HepG2 (cell line): ENCODE measurements around the gene E2F1. TPM values are rescaled to one million over a fixed set of nuclear protein-coding genes. Genes with fewer than 3 reads are reported as not detected.

Experiments
- CBX1 ChIP-seq: IDR thresholded peaks from one replicate; pipeline ENCODE4 v1.6.1; 2016; ENCODE audit warnings: antibody characterized with exemption, low read depth
- HNF4A ChIP-seq: sonication (generic); formaldehyde crosslinking; IDR thresholded peaks from 2 replicates; pipeline ENCODE4 v1.4.0; 2020; ENCODE audit warnings: missing genetic modification reagents
- MIER3 ChIP-seq: IDR thresholded peaks from 2 replicates; pipeline ENCODE4 v1.6.1; 2016; ENCODE audit warnings: missing compliant biosample characterization, borderline replicate concordance
- PAX8 ChIP-seq: sonication (generic); formaldehyde crosslinking; IDR thresholded peaks from 2 replicates; pipeline ENCODE4 v1.8.0; 2022; ENCODE audit warnings: mild to moderate bottlenecking, missing genetic modification reagents, borderline replicate concordance
- SIN3A ChIP-seq: IDR thresholded peaks from 2 replicates; pipeline ENCODE4 v1.6.1; 2011; ENCODE audit warnings: low read depth, mild to moderate bottlenecking, control low read depth, low read length, borderline replicate concordance
- SPEN ChIP-seq: sonication (generic); formaldehyde crosslinking; IDR thresholded peaks from 2 replicates; pipeline ENCODE4 v1.5.1; 2020; ENCODE audit warnings: low read depth, mild to moderate bottlenecking, missing genetic modification reagents
- ZNF432 ChIP-seq: sonication (generic); formaldehyde crosslinking; IDR thresholded peaks from 2 replicates; pipeline ENCODE4 v1.5.0; 2020; ENCODE audit warnings: missing genetic modification reagents, mild to moderate bottlenecking, borderline replicate concordance
- ZNF484 ChIP-seq: sonication (generic); formaldehyde crosslinking; IDR thresholded peaks from 2 replicates; pipeline ENCODE4 v1.5.1; 2020; ENCODE audit warnings: mild to moderate bottlenecking, low read depth, missing genetic modification reagents, borderline replicate concordance
- ZNF512B ChIP-seq: sonication (generic); formaldehyde crosslinking; IDR thresholded peaks from 2 replicates; pipeline ENCODE4 v1.5.1; 2020; ENCODE audit warnings: missing genetic modification reagents, mild to moderate bottlenecking, borderline replicate concordance
- ZNF781 ChIP-seq: sonication (generic); formaldehyde crosslinking; IDR thresholded peaks from 2 replicates; pipeline ENCODE4 v1.5.1; 2020; ENCODE audit warnings: borderline replicate concordance, mild to moderate bottlenecking, missing genetic modification reagents; ENCODE audit errors: not compliant biosample characterization
- polyA plus RNA-seq, 8 experiments: library from polyadenylated mRNA; depleted of rRNA in 3 of 8; stranded (reverse) in 7 of 8; unstranded in 1 of 8; fragments of >200 nt; fragmentation: Illumina TruSeq in 4 of 8; extraction: Trizol in 4 of 8; gene quantifications; 2 replicates each; pipeline versions ENCODE4 v1.2.1 to v1.2.3, GENCODE V29; 2011 to 2016; ENCODE audit warnings: low read depth in 4 of 8, missing spikeins in 1 of 8, mixed read lengths in 1 of 8; ENCODE audit not compliant: insufficient read depth in 1 of 8
- total RNA-seq, 5 experiments: library from RNA; depleted of rRNA; stranded (reverse); fragments of >200 nt; fragmentation: Illumina TruSeq; extraction: Trizol; gene quantifications; 2 replicates each; pipeline ENCODE4 v1.2.3, GENCODE V29; 2016; ENCODE audit warnings: low read depth in 1 of 5
- TF ChIP-seq, protein P1 (sequence below): IDR thresholded peaks from 2 replicates; pipeline ENCODE4 v1.6.1; 2012; ENCODE audit warnings: inconsistent platforms
- TF ChIP-seq, protein P2 (sequence below): sonication (generic); formaldehyde crosslinking; IDR thresholded peaks from 2 replicates; pipeline ENCODE4 v1.4.0; 2020; ENCODE audit warnings: missing genetic modification reagents
- TF ChIP-seq, protein P3 (sequence below): sonication (generic); formaldehyde crosslinking; IDR thresholded peaks from 2 replicates; pipeline ENCODE4 v1.8.0; 2022; ENCODE audit warnings: mild to moderate bottlenecking, missing genetic modification reagents
- TF ChIP-seq, protein P4 (sequence below): sonication (generic); formaldehyde crosslinking; IDR thresholded peaks from one replicate; pipeline ENCODE4 v1.5.1; 2020; ENCODE audit warnings: mild to moderate bottlenecking, missing genetic modification reagents; ENCODE audit errors: not compliant biosample characterization

E2F1 gene
- total and polyA plus RNA-seq, 2 of the 13 experiments (the other 11 are each of a cell fraction or from before 2014, with no cell fraction given): 25.5 to 39.4 TPM

- TF ChIP-seq SPEN (CRISPR knock-in tag): peak; percentile 73; the same call in 1 of the 2 replicates
- TF ChIP-seq CBX1: no peak
- peak; percentile 35 for TF ChIP-seq ZNF781 (CRISPR knock-in tag)
- peak; percentile 90 for TF ChIP-seq PAX8 (CRISPR knock-in tag)
- TF ChIP-seq, protein P1, sequence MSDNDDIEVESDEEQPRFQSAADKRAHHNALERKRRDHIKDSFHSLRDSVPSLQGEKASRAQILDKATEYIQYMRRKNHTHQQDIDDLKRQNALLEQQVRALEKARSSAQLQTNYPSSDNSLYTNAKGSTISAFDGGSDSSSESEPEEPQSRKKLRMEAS: peak; percentile 85
- TF ChIP-seq, protein P2, sequence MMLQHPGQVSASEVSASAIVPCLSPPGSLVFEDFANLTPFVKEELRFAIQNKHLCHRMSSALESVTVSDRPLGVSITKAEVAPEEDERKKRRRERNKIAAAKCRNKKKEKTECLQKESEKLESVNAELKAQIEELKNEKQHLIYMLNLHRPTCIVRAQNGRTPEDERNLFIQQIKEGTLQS (CRISPR knock-in tag): peak; percentile 4; the same call in 1 of the 2 replicates
- TF ChIP-seq, protein P3, sequence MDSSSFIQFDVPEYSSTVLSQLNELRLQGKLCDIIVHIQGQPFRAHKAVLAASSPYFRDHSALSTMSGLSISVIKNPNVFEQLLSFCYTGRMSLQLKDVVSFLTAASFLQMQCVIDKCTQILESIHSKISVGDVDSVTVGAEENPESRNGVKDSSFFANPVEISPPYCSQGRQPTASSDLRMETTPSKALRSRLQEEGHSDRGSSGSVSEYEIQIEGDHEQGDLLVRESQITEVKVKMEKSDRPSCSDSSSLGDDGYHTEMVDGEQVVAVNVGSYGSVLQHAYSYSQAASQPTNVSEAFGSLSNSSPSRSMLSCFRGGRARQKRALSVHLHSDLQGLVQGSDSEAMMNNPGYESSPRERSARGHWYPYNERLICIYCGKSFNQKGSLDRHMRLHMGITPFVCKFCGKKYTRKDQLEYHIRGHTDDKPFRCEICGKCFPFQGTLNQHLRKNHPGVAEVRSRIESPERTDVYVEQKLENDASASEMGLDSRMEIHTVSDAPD (CRISPR knock-in tag): 0 out of 2 replicates have a peak, but pooled peaks have one; percentile 65
- TF ChIP-seq MIER3: peak; percentile 67; the same call in 1 of the 2 replicates
- peak; percentile 66 for TF ChIP-seq HNF4A (CRISPR knock-in tag)
- TF ChIP-seq, protein P4, sequence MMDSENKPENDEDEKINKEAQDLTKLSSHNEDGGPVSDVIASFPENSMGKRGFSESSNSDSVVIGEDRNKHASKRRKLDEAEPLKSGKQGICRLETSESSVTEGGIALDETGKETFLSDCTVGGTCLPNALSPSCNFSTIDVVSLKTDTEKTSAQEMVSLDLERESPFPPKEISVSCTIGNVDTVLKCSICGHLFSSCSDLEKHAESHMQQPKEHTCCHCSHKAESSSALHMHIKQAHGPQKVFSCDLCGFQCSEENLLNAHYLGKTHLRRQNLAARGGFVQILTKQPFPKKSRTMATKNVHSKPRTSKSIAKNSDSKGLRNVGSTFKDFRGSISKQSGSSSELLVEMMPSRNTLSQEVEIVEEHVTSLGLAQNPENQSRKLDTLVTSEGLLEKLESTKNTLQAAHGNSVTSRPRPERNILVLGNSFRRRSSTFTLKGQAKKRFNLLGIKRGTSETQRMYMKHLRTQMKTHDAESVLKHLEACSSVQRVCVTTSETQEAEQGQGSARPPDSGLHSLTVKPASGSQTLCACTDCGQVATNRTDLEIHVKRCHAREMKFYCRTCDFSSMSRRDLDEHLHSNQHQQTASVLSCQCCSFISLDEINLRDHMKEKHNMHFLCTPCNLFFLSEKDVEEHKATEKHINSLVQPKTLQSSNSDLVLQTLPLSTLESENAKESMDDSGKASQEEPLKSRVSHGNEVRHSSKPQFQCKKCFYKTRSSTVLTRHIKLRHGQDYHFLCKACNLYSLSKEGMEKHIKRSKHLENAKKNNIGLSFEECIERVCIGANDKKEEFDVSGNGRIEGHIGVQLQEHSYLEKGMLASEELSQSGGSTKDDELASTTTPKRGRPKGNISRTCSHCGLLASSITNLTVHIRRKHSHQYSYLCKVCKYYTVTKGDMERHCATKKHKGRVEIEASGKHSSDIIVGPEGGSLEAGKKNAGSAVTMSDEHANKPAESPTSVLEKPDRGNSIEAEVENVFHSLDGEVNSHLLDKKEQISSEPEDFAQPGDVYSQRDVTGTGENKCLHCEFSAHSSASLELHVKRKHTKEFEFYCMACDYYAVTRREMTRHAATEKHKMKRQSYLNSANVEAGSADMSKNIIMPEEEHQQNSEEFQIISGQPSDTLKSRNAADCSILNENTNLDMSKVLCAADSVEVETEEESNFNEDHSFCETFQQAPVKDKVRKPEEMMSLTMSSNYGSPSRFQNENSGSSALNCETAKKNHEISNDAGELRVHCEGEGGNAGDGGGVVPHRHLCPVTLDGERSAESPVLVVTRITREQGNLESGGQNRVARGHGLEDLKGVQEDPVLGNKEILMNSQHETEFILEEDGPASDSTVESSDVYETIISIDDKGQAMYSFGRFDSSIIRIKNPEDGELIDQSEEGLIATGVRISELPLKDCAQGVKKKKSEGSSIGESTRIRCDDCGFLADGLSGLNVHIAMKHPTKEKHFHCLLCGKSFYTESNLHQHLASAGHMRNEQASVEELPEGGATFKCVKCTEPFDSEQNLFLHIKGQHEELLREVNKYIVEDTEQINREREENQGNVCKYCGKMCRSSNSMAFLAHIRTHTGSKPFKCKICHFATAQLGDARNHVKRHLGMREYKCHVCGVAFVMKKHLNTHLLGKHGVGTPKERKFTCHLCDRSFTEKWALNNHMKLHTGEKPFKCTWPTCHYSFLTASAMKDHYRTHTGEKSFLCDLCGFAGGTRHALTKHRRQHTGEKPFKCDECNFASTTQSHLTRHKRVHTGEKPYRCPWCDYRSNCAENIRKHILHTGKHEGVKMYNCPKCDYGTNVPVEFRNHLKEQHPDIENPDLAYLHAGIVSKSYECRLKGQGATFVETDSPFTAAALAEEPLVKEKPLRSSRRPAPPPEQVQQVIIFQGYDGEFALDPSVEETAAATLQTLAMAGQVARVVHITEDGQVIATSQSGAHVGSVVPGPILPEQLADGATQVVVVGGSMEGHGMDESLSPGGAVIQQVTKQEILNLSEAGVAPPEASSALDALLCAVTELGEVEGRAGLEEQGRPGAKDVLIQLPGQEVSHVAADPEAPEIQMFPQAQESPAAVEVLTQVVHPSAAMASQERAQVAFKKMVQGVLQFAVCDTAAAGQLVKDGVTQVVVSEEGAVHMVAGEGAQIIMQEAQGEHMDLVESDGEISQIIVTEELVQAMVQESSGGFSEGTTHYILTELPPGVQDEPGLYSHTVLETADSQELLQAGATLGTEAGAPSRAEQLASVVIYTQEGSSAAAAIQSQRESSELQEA (CRISPR knock-in tag): peak; percentile 81
- TF ChIP-seq ZNF512B: peak; percentile 63; the same call in 1 of the 2 replicates
- 0 out of 2 replicates have a peak, but pooled peaks have one; percentile 73 for TF ChIP-seq ZNF484 (CRISPR knock-in tag)
- TF ChIP-seq ZNF432 (CRISPR knock-in tag): no peak; the same call in 1 of the 2 replicates
- peak; percentile 94 for TF ChIP-seq SIN3A
Measured at GRCh38 chr20:33674294-33675135, 11.7 kb downstream of the E2F1 start, which contains the start of gene NECAB3 (continued).
